ENCODE data around the gene KRT40. TPM values are rescaled to one million over a fixed set of nuclear protein-coding genes. Genes with fewer than 3 reads are reported as not detected.

KRT40 gene
- total and polyA plus RNA-seq, 10 of the 15 experiments (the other 5 are each of a cell fraction or from before 2014, with no cell fraction given), result not detected

GRCh38 chr17:40986920-40987319 lies 2.8 kb upstream of the KRT40 start (continued):
- TF ChIP-seq, protein P1, sequence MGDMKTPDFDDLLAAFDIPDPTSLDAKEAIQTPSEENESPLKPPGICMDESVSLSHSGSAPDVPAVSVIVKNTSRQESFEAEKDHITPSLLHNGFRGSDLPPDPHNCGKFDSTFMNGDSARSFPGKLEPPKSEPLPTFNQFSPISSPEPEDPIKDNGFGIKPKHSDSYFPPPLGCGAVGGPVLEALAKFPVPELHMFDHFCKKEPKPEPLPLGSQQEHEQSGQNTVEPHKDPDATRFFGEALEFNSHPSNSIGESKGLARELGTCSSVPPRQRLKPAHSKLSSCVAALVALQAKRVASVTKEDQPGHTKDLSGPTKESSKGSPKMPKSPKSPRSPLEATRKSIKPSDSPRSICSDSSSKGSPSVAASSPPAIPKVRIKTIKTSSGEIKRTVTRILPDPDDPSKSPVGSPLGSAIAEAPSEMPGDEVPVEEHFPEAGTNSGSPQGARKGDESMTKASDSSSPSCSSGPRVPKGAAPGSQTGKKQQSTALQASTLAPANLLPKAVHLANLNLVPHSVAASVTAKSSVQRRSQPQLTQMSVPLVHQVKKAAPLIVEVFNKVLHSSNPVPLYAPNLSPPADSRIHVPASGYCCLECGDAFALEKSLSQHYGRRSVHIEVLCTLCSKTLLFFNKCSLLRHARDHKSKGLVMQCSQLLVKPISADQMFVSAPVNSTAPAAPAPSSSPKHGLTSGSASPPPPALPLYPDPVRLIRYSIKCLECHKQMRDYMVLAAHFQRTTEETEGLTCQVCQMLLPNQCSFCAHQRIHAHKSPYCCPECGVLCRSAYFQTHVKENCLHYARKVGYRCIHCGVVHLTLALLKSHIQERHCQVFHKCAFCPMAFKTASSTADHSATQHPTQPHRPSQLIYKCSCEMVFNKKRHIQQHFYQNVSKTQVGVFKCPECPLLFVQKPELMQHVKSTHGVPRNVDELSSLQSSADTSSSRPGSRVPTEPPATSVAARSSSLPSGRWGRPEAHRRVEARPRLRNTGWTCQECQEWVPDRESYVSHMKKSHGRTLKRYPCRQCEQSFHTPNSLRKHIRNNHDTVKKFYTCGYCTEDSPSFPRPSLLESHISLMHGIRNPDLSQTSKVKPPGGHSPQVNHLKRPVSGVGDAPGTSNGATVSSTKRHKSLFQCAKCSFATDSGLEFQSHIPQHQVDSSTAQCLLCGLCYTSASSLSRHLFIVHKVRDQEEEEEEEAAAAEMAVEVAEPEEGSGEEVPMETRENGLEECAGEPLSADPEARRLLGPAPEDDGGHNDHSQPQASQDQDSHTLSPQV (IDR thresholded peaks at IDR 0.05), result no peak

DNA sequence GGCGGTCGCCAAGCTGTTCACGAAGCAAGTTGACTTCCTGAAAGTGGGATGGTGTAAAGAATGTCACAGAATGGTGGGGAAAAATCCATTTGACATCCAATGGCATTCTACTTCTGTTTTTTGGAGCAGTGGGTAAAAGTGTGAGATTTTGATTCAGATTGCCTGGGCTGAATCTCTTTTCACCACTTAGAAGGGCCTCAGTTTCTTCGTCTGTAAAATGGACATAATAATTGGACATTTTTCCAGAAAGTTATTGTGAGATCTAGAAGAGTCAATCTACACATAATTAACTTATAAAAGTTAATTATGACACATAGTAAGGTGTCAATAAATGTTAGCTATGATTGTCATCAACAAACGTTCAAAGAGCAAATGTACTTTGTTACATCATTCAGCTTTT lies 3.0 kb downstream of the KRT40 start:
- Histone ChIP-seq H3K4me3 (no peak overlapping the region), H3K27ac (ENCODE audit: control insufficient read depth, insufficient read depth) (no peak overlapping the region), H3K79me2 (ENCODE audit: control insufficient read depth, insufficient read depth, low read length) (no peaks in the 10 kb centered on the region), H3K4me1 (ENCODE audit: control insufficient read depth, insufficient read depth, low read length) (no peaks in the 10 kb centered on the region), H3K4me2 (ENCODE audit: control insufficient read depth, insufficient read depth) (no peak overlapping the region), H3K27me3 (replicated peaks in 1 of 2; ENCODE audit: control insufficient read depth in 2 of 2, insufficient read depth in 2 of 2, low read length in 1 of 2) (peaks cover 0 to 5% of the 10 kb centered on the region in 2 experiments; a peak in 2 of 4 replicates), H4K20me1 (ENCODE audit: control insufficient read depth, insufficient read depth) (no peaks in the 10 kb centered on the region), H2AFZ (ENCODE audit: control insufficient read depth, low read depth, low read length) (no peak overlapping the region), H3K9ac (ENCODE audit: control insufficient read depth, insufficient read depth, low read length) (no peak overlapping the region), H3K9me3 (replicated peaks; ENCODE audit: control insufficient read depth, insufficient read depth, low read length) (no peaks in the 10 kb centered on the region), H3K36me3 (ENCODE audit: control insufficient read depth in 2 of 2, insufficient read depth in 2 of 2, low read length in 1 of 2) (no peaks in the 10 kb centered on the region)
- intact Hi-C loops (cut with micrococcal nuclease; ENCODE audit: unreplicated experiment) (no loop called here), in situ Hi-C loops (cut with MboI) (no loop called here)
- POLR2A ChIA-PET, result no interaction called here
- RAD21 ChIA-PET (ENCODE audit: unreplicated experiment), result no interaction called here
- CTCF ChIA-PET, result no interaction called here
- ATAC-seq (no peak), FAIRE-seq (no peak), DNase-seq (ENCODE audit: low read depth, low spot score) (no peak)
- WGBS (ENCODE audit: insufficient coverage, insufficient replicate concordance, low lambda C conversion rate, missing lambda C conversion rate), result under 1% methylated on average over 5 of the region's 5 CpGs
- SMC1A ChIA-PET (ENCODE audit: uncharacterized antibody, unreplicated experiment), result no interaction called here
- BruUV-seq (replicated peaks), result no TSS peak
- no peak for TF ChIP-seq EED (IDR thresholded peaks at IDR 0.05; ENCODE audit: low read depth)
- TF ChIP-seq KAT2A (conservative IDR thresholded peaks at IDR 0.05; ENCODE audit: control insufficient read depth, low read depth, low read length), result no peak
- TF ChIP-seq IKZF1 (conservative IDR thresholded peaks at IDR 0.05), result no peak
- no peak for TF ChIP-seq SPI1 (IDR thresholded peaks at IDR 0.05; ENCODE audit: borderline replicate concordance, insufficient read depth, low read depth, low read length)
- TF ChIP-seq, protein P2, sequence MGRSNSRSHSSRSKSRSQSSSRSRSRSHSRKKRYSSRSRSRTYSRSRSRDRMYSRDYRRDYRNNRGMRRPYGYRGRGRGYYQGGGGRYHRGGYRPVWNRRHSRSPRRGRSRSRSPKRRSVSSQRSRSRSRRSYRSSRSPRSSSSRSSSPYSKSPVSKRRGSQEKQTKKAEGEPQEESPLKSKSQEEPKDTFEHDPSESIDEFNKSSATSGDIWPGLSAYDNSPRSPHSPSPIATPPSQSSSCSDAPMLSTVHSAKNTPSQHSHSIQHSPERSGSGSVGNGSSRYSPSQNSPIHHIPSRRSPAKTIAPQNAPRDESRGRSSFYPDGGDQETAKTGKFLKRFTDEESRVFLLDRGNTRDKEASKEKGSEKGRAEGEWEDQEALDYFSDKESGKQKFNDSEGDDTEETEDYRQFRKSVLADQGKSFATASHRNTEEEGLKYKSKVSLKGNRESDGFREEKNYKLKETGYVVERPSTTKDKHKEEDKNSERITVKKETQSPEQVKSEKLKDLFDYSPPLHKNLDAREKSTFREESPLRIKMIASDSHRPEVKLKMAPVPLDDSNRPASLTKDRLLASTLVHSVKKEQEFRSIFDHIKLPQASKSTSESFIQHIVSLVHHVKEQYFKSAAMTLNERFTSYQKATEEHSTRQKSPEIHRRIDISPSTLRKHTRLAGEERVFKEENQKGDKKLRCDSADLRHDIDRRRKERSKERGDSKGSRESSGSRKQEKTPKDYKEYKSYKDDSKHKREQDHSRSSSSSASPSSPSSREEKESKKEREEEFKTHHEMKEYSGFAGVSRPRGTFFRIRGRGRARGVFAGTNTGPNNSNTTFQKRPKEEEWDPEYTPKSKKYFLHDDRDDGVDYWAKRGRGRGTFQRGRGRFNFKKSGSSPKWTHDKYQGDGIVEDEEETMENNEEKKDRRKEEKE (IDR thresholded peaks at IDR 0.05), result no peak
- TF ChIP-seq RFX5 (IDR thresholded peaks at IDR 0.05; ENCODE audit: low read depth, low read length), result no peak
- TF ChIP-seq GATAD2B (conservative IDR thresholded peaks at IDR 0.05; ENCODE audit: low read depth), result no peak
- TF ChIP-seq ESRRA (IDR thresholded peaks at IDR 0.05; ENCODE audit: low read length), result no peak
- TF ChIP-seq, protein P3, sequence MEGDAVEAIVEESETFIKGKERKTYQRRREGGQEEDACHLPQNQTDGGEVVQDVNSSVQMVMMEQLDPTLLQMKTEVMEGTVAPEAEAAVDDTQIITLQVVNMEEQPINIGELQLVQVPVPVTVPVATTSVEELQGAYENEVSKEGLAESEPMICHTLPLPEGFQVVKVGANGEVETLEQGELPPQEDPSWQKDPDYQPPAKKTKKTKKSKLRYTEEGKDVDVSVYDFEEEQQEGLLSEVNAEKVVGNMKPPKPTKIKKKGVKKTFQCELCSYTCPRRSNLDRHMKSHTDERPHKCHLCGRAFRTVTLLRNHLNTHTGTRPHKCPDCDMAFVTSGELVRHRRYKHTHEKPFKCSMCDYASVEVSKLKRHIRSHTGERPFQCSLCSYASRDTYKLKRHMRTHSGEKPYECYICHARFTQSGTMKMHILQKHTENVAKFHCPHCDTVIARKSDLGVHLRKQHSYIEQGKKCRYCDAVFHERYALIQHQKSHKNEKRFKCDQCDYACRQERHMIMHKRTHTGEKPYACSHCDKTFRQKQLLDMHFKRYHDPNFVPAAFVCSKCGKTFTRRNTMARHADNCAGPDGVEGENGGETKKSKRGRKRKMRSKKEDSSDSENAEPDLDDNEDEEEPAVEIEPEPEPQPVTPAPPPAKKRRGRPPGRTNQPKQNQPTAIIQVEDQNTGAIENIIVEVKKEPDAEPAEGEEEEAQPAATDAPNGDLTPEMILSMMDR (IDR thresholded peaks at IDR 0.05 in 2 of 3, conservative IDR thresholded peaks at IDR 0.05 in 1 of 3; ENCODE audit: control insufficient read depth in 2 of 3, extremely low read depth in 1 of 3, insufficient read depth in 1 of 3, low read depth in 3 of 3, low read length in 3 of 3), result no peak
- no peak for TF ChIP-seq ZBED1 (IDR thresholded peaks at IDR 0.05; ENCODE audit: borderline replicate concordance)
